GM13976 (cell line): ENCODE results near the gene TP53I3.
A peak's percentile ranks its signal among the peaks of the same experiment; 100 is the strongest.

Experiments used
- DNase-seq: peaks from one replicate; pipeline ENCODE4 v3.0.0; 2012; ENCODE audit warnings: low spot score
- CTCF ChIP-seq: IDR thresholded peaks from 2 replicates; pipeline ENCODE4 v1.5.1; 2012; ENCODE audit warnings: borderline replicate concordance, mild to moderate bottlenecking; ENCODE audit not compliant: insufficient read depth; ENCODE audit errors: extremely low read depth, missing control alignments, control extremely low read depth
- in situ Hi-C: fragments of 300-500 bp; cut with MboI; formaldehyde crosslinking; loops from one replicate; pipeline ENCODE4 v1.12.0; 2022; ENCODE audit warnings: low sequenced_read_pairs, mixed read lengths, inconsistent platforms; ENCODE audit not compliant: unreplicated experiment

The TP53I3 gene

GRCh38 chr2:24058564-24059271, 25.9 kb downstream of the TP53I3 start:
- no peak for DNase-seq
- in situ Hi-C loops, result no loop called here
- no peak for TF ChIP-seq CTCF

GRCh38 chr2:24055750-24056149, 28.9 kb downstream of the TP53I3 start:
- no peak for DNase-seq
- in situ Hi-C loops, result no loop called here

GRCh38 chr2:24054366-24055010, 30.1 kb downstream of the TP53I3 start:
- no peak for DNase-seq
- TF ChIP-seq CTCF, result no peak
- in situ Hi-C loops, result no loop called here

More at GRCh38 chr2:24055750-24056149, 28.9 kb downstream of the TP53I3 start:
- TF ChIP-seq CTCF, result no peak

- in situ Hi-C loops, result no loop called here
- DNase-seq, result no peak
- no peak for TF ChIP-seq CTCF
These were observed 31.7 kb downstream of the TP53I3 start for GRCh38 chr2:24052951-24053350.

GRCh38 chr2:24051833-24052232, 32.8 kb downstream of the TP53I3 start:
- DNase-seq, result no peak
- no peak for TF ChIP-seq CTCF
- in situ Hi-C loops, result no loop called here

- peak; percentile 27 for DNase-seq
- in situ Hi-C loops, result no loop called here
- no peak for TF ChIP-seq CTCF
These were observed 34.3 kb downstream of the TP53I3 start for GRCh38 chr2:24050041-24050979.
